HT-29 (cell line): ENCODE results near the gene NGLY1. TPM values are rescaled to one million over a fixed set of nuclear protein-coding genes. Genes with fewer than 3 reads are reported as not detected.

Source experiments
- DNase-seq: peaks from one replicate; pipeline ENCODE4 v3.0.0-alpha.2; 2015; ENCODE audit warnings: low spot score
- total RNA-seq: library from RNA; depleted of rRNA; stranded (reverse); fragments of >200 nt; shearing (Covaris generic); gene quantifications from 2 replicates; pipeline ENCODE4 v1.2.3, GENCODE V29; 2014; rRNA removed

Gene NGLY1
- 10.4 and 17.8 TPM in 2 replicates for total RNA-seq

GRCh38 chr3:25782938-25783660, at the start of gene NGLY1:
Gene NGLY1 (minus strand): TSS chr3:25783443. CDS start chr3:25783390, 53 bp downstream.
- peak; percentile 56 for DNase-seq

- DNase-seq = peak; percentile 7
Observed at GRCh38 chr3:25831578-25831977, 48.3 kb upstream of the NGLY1 start.

GRCh38 chr3:25830373-25831280, 47.4 kb upstream of the NGLY1 start:
- DNase-seq = no peak

- no peak for DNase-seq
Observed at GRCh38 chr3:25826510-25826909, 43.3 kb upstream of the NGLY1 start.

- DNase-seq = no peak
Observed at GRCh38 chr3:25823314-25823713, 40.1 kb upstream of the NGLY1 start.

GRCh38 chr3:25821746-25822573, 38.7 kb upstream of the NGLY1 start:
- no peak for DNase-seq

- DNase-seq = no peak
Observed at GRCh38 chr3:25820816-25821486, 37.7 kb upstream of the NGLY1 start.

- DNase-seq = no peak
Observed at GRCh38 chr3:25820366-25820765, 37.1 kb upstream of the NGLY1 start.

GRCh38 chr3:25818335-25818734, 35.1 kb upstream of the NGLY1 start:
- DNase-seq = no peak

- no peak for DNase-seq
Observed at GRCh38 chr3:25817638-25818037, 34.4 kb upstream of the NGLY1 start.

GRCh38 chr3:25817107-25817506, 33.9 kb upstream of the NGLY1 start:
- DNase-seq = no peak

GRCh38 chr3:25812644-25813043, 29.4 kb upstream of the NGLY1 start:
- no peak for DNase-seq

- DNase-seq = no peak
Observed at GRCh38 chr3:25804676-25805075, 21.4 kb upstream of the NGLY1 start.

GRCh38 chr3:25803833-25804232, 20.6 kb upstream of the NGLY1 start:
- no peak for DNase-seq

GRCh38 chr3:25801786-25802185, 18.5 kb upstream of the NGLY1 start:
- DNase-seq = no peak

GRCh38 chr3:25789596-25790556, 6.6 kb upstream of the NGLY1 start, which contains the start of gene OXSM:
Gene OXSM (plus strand): TSS chr3:25790090. CDS start chr3:25791021, 931 bp downstream.
- DNase-seq = peak; percentile 78

GRCh38 chr3:25789209-25789595, 6.0 kb upstream of the NGLY1 start:
- no peak for DNase-seq

- DNase-seq = no peak
Observed at GRCh38 chr3:25787689-25788088, 4.4 kb upstream of the NGLY1 start.

GRCh38 chr3:25785826-25786225, 2.6 kb upstream of the NGLY1 start:
- DNase-seq = no peak

GRCh38 chr3:25784971-25785370, 1.7 kb upstream of the NGLY1 start:
- no peak for DNase-seq
